ENCODE data around the gene SEMA6A.

Gene SEMA6A

GRCh38 chr5:116562669-116563068 is 12.0 kb downstream of the SEMA6A start:
- Mint-ChIP-seq H3K4me3 (no peak overlapping the region), H3K9me3 (no peaks in the 10 kb centered on the region), H3K4me1 (peaks cover 87% of the 10 kb centered on the region), H3K27ac (no peak overlapping the region), H3K36me3 (ENCODE audit: low read depth) (peaks cover 28% of the 10 kb centered on the region), H3K27me3 (ENCODE audit: low read depth) (no peaks in the 10 kb centered on the region)
- no peak for TF ChIP-seq CTCF (IDR thresholded peaks at IDR 0.05; ENCODE audit: unreplicated experiment in 3 of 3)

- no peaks in the 10 kb centered on the region for H3K27me3 Mint-ChIP-seq (ENCODE audit: low read depth)
- H3K4me1 Mint-ChIP-seq: peaks cover 83% of the 10 kb centered on the region
- no peak for TF ChIP-seq CTCF (IDR thresholded peaks at IDR 0.05; ENCODE audit: unreplicated experiment in 3 of 3)
- H3K4me3 Mint-ChIP-seq: no peak overlapping the region
- no peak overlapping the region for H3K27ac Mint-ChIP-seq
- peaks cover 20% of the 10 kb centered on the region for H3K36me3 Mint-ChIP-seq (ENCODE audit: low read depth)
- H3K9me3 Mint-ChIP-seq: no peaks in the 10 kb centered on the region
Measured at GRCh38 chr5:116561658-116562057, 13.0 kb downstream of the SEMA6A start.

GRCh38 chr5:116559673-116560164 is 14.9 kb downstream of the SEMA6A start:
- peak overlapping the region in 2 of 3 experiments; percentile 4 to 24 for H3K27ac Mint-ChIP-seq
- no peaks in the 10 kb centered on the region for H3K27me3 Mint-ChIP-seq (ENCODE audit: low read depth)
- no peak for TF ChIP-seq CTCF (IDR thresholded peaks at IDR 0.05; ENCODE audit: unreplicated experiment in 3 of 3)
- no peak overlapping the region for H3K4me3 Mint-ChIP-seq
- peaks cover 11% of the 10 kb centered on the region for H3K36me3 Mint-ChIP-seq (ENCODE audit: low read depth)
- H3K9me3 Mint-ChIP-seq: no peaks in the 10 kb centered on the region
- peaks cover 82% of the 10 kb centered on the region for H3K4me1 Mint-ChIP-seq

GRCh38 chr5:116559239-116559638 is 15.4 kb downstream of the SEMA6A start:
- no peak for TF ChIP-seq CTCF (IDR thresholded peaks at IDR 0.05; ENCODE audit: unreplicated experiment in 3 of 3)
- no peaks in the 10 kb centered on the region for H3K27me3 Mint-ChIP-seq (ENCODE audit: low read depth)
- H3K4me3 Mint-ChIP-seq: no peak overlapping the region
- H3K4me1 Mint-ChIP-seq: peaks cover 80% of the 10 kb centered on the region
- peak overlapping the region in 1 of 3 experiments; percentile 3 for H3K27ac Mint-ChIP-seq
- no peaks in the 10 kb centered on the region for H3K9me3 Mint-ChIP-seq
- peaks cover 11% of the 10 kb centered on the region for H3K36me3 Mint-ChIP-seq (ENCODE audit: low read depth)

- peaks cover 78% of the 10 kb centered on the region for H3K4me1 Mint-ChIP-seq
- TF ChIP-seq CTCF (IDR thresholded peaks at IDR 0.05; ENCODE audit: unreplicated experiment in 3 of 3): peak; percentile 52 to 62 (median 54)
- no peaks in the 10 kb centered on the region for H3K9me3 Mint-ChIP-seq
- H3K36me3 Mint-ChIP-seq (ENCODE audit: low read depth): peaks cover 11% of the 10 kb centered on the region
- no peaks in the 10 kb centered on the region for H3K27me3 Mint-ChIP-seq (ENCODE audit: low read depth)
- H3K4me3 Mint-ChIP-seq: no peak overlapping the region
- H3K27ac Mint-ChIP-seq: no peak overlapping the region
Measured at GRCh38 chr5:116557669-116558271, 16.9 kb downstream of the SEMA6A start.

- Mint-ChIP-seq H3K4me1 (peaks cover 81% of the 10 kb centered on the region), H3K27ac (peak overlapping the region in 1 of 3 experiments; percentile 32), H3K4me3 (no peak overlapping the region), H3K27me3 (ENCODE audit: low read depth) (no peaks in the 10 kb centered on the region), H3K9me3 (no peaks in the 10 kb centered on the region), H3K36me3 (ENCODE audit: low read depth) (peaks cover 6% of the 10 kb centered on the region)
- no peak for TF ChIP-seq CTCF (IDR thresholded peaks at IDR 0.05; ENCODE audit: unreplicated experiment in 3 of 3)
Measured at GRCh38 chr5:116554764-116555163, 19.9 kb downstream of the SEMA6A start.
